Measurements from ENCODE around the gene NLRP1.

GRCh38 chr17:5587438-5588032, 3.2 kb upstream of the NLRP1 start:
- TF ChIP-seq POLR2AphosphoS5 (IDR thresholded peaks at IDR 0.05; ENCODE audit: insufficient read depth, low read depth, low read length) (no peak), MYC (IDR thresholded peaks at IDR 0.05; ENCODE audit: low read depth, low read length) (no peak), POLR2A (IDR thresholded peaks at IDR 0.05; ENCODE audit: low read depth, low read length) (no peak), FOS (IDR thresholded peaks at IDR 0.05; ENCODE audit: borderline replicate concordance, insufficient read depth, low read length) (no peak), EZH2 (IDR thresholded peaks at IDR 0.05; ENCODE audit: borderline replicate concordance, low read depth, low read length, severe bottlenecking) (no peak)
- TF ChIP-seq, protein P1, sequence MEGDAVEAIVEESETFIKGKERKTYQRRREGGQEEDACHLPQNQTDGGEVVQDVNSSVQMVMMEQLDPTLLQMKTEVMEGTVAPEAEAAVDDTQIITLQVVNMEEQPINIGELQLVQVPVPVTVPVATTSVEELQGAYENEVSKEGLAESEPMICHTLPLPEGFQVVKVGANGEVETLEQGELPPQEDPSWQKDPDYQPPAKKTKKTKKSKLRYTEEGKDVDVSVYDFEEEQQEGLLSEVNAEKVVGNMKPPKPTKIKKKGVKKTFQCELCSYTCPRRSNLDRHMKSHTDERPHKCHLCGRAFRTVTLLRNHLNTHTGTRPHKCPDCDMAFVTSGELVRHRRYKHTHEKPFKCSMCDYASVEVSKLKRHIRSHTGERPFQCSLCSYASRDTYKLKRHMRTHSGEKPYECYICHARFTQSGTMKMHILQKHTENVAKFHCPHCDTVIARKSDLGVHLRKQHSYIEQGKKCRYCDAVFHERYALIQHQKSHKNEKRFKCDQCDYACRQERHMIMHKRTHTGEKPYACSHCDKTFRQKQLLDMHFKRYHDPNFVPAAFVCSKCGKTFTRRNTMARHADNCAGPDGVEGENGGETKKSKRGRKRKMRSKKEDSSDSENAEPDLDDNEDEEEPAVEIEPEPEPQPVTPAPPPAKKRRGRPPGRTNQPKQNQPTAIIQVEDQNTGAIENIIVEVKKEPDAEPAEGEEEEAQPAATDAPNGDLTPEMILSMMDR (IDR thresholded peaks at IDR 0.05; ENCODE audit: extremely low read depth in 1 of 2, insufficient read depth in 1 of 2, low read depth in 1 of 2, low read length in 2 of 2), result peak; percentile 78 to 80
- TF ChIP-seq, protein P2, sequence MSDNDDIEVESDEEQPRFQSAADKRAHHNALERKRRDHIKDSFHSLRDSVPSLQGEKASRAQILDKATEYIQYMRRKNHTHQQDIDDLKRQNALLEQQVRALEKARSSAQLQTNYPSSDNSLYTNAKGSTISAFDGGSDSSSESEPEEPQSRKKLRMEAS (IDR thresholded peaks at IDR 0.05; ENCODE audit: insufficient read depth, insufficient read length), result no peak

All from endothelial cell of umbilical vein (primary cell).